ENCODE results near the gene CADPS2.

Gene CADPS2

GRCh38 chr7:122887198-122887597 lies 938 bp upstream of the CADPS2 start:
- in situ Hi-C loops (cut with HindIII; ENCODE audit: low pct_ligation_motif_present, low sequenced_read_pairs), result no loop called here
- DNase-seq, result peak; percentile 82
- H3K27me3 ChIP-seq (replicated peaks), result no peaks in the 10 kb centered on the region
- H3K36me3 ChIP-seq (replicated peaks), result no peaks in the 10 kb centered on the region
- H3K27ac ChIP-seq, result no peak overlapping the region
- peak overlapping the region; percentile 87 for H3K4me3 ChIP-seq (ENCODE audit: low read depth, low read length)
- peak; percentile 59 for TF ChIP-seq CTCF (IDR thresholded peaks at IDR 0.05; ENCODE audit: low read depth, low read length, missing control alignments)

DNA sequence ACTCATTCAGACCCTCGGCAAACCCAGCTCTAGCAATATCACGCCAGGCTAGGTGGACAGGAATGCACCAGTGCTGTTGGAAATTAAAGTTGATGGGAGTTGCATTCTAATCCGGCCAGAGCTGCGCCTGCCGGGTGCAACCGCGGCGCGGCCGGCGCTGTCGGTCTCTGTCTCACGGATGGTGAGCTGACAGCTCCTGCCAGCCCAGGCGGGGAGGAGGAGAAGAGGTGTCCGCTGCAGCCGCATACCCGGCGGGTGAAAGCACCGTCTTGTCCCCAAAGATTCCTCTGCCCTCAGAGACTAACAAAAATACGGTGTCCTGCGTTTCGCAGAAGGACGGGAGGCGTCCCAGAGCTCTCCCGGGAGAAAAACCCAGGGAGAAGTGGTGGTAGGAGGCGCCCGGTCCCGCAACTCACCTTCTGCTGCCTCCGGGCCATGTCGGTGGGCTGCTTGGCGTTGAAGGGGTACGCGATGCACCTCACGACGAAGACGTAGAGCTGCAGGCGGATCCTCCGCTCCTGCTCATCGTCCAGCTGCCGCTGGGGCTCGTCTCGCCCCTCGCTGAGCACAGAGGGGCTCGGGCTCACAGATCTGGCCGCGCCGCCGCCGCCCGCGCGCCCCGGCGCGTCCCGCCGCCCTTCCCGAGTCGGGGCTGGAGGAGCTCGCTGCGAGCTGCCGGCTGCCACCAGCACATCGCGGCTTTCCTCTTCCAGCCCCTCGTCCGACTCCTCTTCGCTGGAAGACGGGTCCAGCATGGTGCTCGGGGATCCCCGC lies 490 bp downstream of the CADPS2 start:
- Histone ChIP-seq H3K4me3 (ENCODE audit: low read depth, low read length) (peak overlapping the region; percentile 87), H3K27me3 (replicated peaks) (no peaks in the 10 kb centered on the region), H3K36me3 (replicated peaks) (no peaks in the 10 kb centered on the region), H3K27ac (peak overlapping the region; percentile 73)
- in situ Hi-C loops (cut with HindIII; ENCODE audit: low pct_ligation_motif_present, low sequenced_read_pairs), result no loop called here
- peak; percentile 48 for TF ChIP-seq CTCF (IDR thresholded peaks at IDR 0.05; ENCODE audit: low read depth, low read length, missing control alignments)
- DNase-seq, result peak; percentile 51

- no peaks in the 10 kb centered on the region for H3K36me3 ChIP-seq (replicated peaks)
- no peaks in the 10 kb centered on the region for H3K27me3 ChIP-seq (replicated peaks)
- no peak overlapping the region for H3K27ac ChIP-seq
- no peak for DNase-seq
- no peak overlapping the region for H3K4me3 ChIP-seq (ENCODE audit: low read depth, low read length)
- no peak for TF ChIP-seq CTCF (IDR thresholded peaks at IDR 0.05; ENCODE audit: low read depth, low read length, missing control alignments)
- in situ Hi-C loops (cut with HindIII; ENCODE audit: low pct_ligation_motif_present, low sequenced_read_pairs), result no loop called here
Observed at GRCh38 chr7:122884186-122884585, 2.1 kb downstream of the CADPS2 start.

DNA sequence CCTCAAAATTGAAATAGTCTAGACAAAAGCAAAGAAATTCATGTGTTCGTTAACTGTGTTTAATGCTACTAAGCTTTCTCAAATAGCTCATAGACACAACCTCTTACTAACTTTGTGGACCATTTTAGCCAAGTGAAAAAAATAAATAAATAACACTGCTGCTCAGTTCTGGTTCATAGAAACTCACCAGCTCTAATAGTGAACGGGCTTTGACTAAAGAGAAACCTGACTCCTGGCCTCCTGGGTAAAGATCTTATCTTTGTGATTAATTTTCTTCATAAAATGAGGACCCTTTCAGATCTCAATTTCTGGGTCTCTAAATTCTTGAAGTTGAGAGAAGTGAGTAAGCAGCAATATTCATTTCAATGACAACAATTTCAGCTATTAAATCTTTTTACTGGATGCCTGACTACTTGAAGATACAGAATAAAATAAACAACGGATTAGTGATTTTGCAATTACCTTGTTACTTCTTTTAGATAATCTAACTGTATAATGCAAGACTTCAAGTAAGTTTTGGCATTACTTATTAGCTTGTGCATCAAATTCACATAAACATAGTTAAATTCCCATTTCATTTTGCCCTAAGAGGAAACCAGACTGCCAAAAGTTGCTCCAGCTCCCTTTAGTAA lies 3.1 kb downstream of the CADPS2 start:
- no peak overlapping the region for H3K27ac ChIP-seq
- H3K4me3 ChIP-seq (ENCODE audit: low read depth, low read length), result no peak overlapping the region
- no peak for TF ChIP-seq CTCF (IDR thresholded peaks at IDR 0.05; ENCODE audit: low read depth, low read length, missing control alignments)
- H3K36me3 ChIP-seq (replicated peaks), result no peaks in the 10 kb centered on the region
- no peaks in the 10 kb centered on the region for H3K27me3 ChIP-seq (replicated peaks)
- in situ Hi-C loops (cut with HindIII; ENCODE audit: low pct_ligation_motif_present, low sequenced_read_pairs), result no loop called here
- DNase-seq, result no peak

DNA sequence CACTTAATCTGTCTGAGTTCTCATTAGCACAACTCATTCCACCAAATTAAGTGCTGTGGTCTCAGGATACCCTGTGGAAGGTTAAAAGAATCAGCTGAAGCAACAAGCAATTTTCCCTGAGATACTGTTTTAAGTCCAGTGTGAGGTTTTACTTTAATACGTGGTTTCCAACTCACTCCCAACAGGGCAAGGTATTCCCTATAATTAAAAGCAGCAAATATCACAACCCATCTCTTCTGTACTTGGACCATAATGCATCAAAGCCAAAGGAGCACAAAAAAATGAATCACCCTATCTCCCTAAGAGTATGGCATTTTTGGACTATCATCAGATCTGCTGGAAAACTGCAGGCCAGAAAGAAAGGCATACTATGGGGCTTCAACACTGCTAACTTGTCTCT lies 4.9 kb downstream of the CADPS2 start:
- in situ Hi-C loops (cut with HindIII; ENCODE audit: low pct_ligation_motif_present, low sequenced_read_pairs), result no loop called here
- Histone ChIP-seq H3K27me3 (replicated peaks) (no peaks in the 10 kb centered on the region), H3K27ac (no peak overlapping the region), H3K36me3 (replicated peaks) (no peaks in the 10 kb centered on the region), H3K4me3 (ENCODE audit: low read depth, low read length) (no peak overlapping the region)
- no peak for TF ChIP-seq CTCF (IDR thresholded peaks at IDR 0.05; ENCODE audit: low read depth, low read length, missing control alignments)
- no peak for DNase-seq

Data from brain microvascular endothelial cell (primary cell).